ENCODE measurements around the gene CGRRF1.

- TF ChIP-seq CTCF (IDR thresholded peaks at IDR 0.05) (no peak), POLR2A (IDR thresholded peaks at IDR 0.05) (no peak), POLR2AphosphoS5 (IDR thresholded peaks at IDR 0.05) (no peak)
Measured at GRCh38 chr14:54574528-54574927, 64.8 kb downstream of the CGRRF1 start.

All from prostate gland (tissue), 2 donors.